ENCODE data around the gene TNNT3.
"Not testable (repeated sequence)": the region's sequence is repeated elsewhere in the genome, so short reads cannot be mapped to it uniquely, and the experiment has no call there.

TNNT3 gene

GRCh38 chr11:1881442-1882264 is 37.9 kb upstream of the TNNT3 start:
- peak in 1 of 5 donors; percentile 6 for DNase-seq

- DNase-seq: peak; percentile 54 to 76 (median 70)
These were observed 37.0 kb upstream of the TNNT3 start for GRCh38 chr11:1882265-1883238.

- no peak for DNase-seq
These were observed 35.9 kb upstream of the TNNT3 start for GRCh38 chr11:1883346-1884302.

GRCh38 chr11:1884303-1884700 is 35.2 kb upstream of the TNNT3 start:
- no peak for DNase-seq

GRCh38 chr11:1886551-1886950 is 33.0 kb upstream of the TNNT3 start:
- not testable (repeated sequence) for DNase-seq

GRCh38 chr11:1887451-1888346 is 31.8 kb upstream of the TNNT3 start:
- DNase-seq: no peak

- DNase-seq: no peak
These were observed 31.2 kb upstream of the TNNT3 start for GRCh38 chr11:1888347-1888753.

GRCh38 chr11:1888811-1889210 is 30.7 kb upstream of the TNNT3 start:
- DNase-seq: no peak

- peak; percentile 53 to 91 (median 63) for DNase-seq
These were observed 30.1 kb upstream of the TNNT3 start for GRCh38 chr11:1889224-1889930.

- no peak for DNase-seq
These were observed 29.3 kb upstream of the TNNT3 start for GRCh38 chr11:1889941-1890855.

GRCh38 chr11:1890856-1891830 is 28.4 kb upstream of the TNNT3 start:
- no peak for DNase-seq

- no peak for DNase-seq
These were observed 27.7 kb upstream of the TNNT3 start, which contains the start of gene PRR33 for GRCh38 chr11:1891831-1892115. Gene PRR33 (minus strand): TSS chr11:1891895. CDS start chr11:1890584, 1,311 bp downstream.

GRCh38 chr11:1892116-1892515 is 27.4 kb upstream of the TNNT3 start:
- DNase-seq: no peak

- DNase-seq: no peak
These were observed 26.9 kb upstream of the TNNT3 start for GRCh38 chr11:1892558-1892957.

GRCh38 chr11:1893581-1894359 is 25.7 kb upstream of the TNNT3 start:
- DNase-seq: no peak

GRCh38 chr11:1894759-1895158 is 24.7 kb upstream of the TNNT3 start:
- no peak for DNase-seq

- no peak for DNase-seq
These were observed 23.0 kb upstream of the TNNT3 start for GRCh38 chr11:1896468-1896867.

- no peak for DNase-seq
These were observed 22.6 kb upstream of the TNNT3 start for GRCh38 chr11:1896923-1897322.

All from T-helper 1 cell (primary cell).